ENCODE data around the gene CASP10.
A peak's percentile ranks its signal among the peaks of the same experiment; 100 is the strongest.
"Not testable (repeated sequence)": the region's sequence is repeated elsewhere in the genome, so short reads cannot be mapped to it uniquely, and the experiment has no call there.

Gene CASP10

DNA sequence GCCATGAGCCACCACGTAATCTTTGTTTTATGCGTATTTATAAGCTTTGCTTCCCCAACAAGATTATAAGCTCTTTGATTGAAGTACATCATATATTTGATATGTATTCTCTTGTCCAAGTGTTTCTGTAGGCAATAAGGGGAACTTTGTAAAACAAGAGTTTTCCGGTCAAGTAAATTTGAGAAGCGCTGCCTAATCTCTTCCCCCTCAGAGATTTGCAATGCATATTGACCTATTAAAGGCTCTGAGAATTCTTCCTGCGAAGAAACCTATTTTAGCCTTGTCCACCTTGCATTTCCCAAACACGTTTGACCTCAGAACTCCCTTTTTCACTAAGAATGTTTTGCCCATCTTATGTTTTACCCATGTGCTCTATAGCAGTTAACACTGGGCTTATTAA lies 26.9 kb upstream of the CASP10 start:
- DNase-seq = no peak

GRCh38 chr2:201156640-201157039 lies 26.3 kb upstream of the CASP10 start:
- DNase-seq = no peak

GRCh38 chr2:201157694-201158093 lies 25.2 kb upstream of the CASP10 start:
- DNase-seq = no peak

GRCh38 chr2:201158111-201158929 lies 24.6 kb upstream of the CASP10 start:
- DNase-seq = peak; percentile 91

- no peak for DNase-seq
Observed at GRCh38 chr2:201164166-201164565, 18.8 kb upstream of the CASP10 start.

GRCh38 chr2:201167546-201167945 lies 15.4 kb upstream of the CASP10 start:
- DNase-seq = no peak

GRCh38 chr2:201168496-201168895 lies 14.4 kb upstream of the CASP10 start:
- not testable (repeated sequence) for DNase-seq

GRCh38 chr2:201171259-201171814 lies 11.6 kb upstream of the CASP10 start:
- no peak for DNase-seq

- DNase-seq = no peak
Observed at GRCh38 chr2:201172279-201172678, 10.7 kb upstream of the CASP10 start.

GRCh38 chr2:201174687-201175086 lies 8.3 kb upstream of the CASP10 start:
- no peak for DNase-seq

GRCh38 chr2:201176081-201176481 lies 6.9 kb upstream of the CASP10 start:
- no peak for DNase-seq

GRCh38 chr2:201180010-201180409 lies 2.9 kb upstream of the CASP10 start:
- DNase-seq = no peak

DNA sequence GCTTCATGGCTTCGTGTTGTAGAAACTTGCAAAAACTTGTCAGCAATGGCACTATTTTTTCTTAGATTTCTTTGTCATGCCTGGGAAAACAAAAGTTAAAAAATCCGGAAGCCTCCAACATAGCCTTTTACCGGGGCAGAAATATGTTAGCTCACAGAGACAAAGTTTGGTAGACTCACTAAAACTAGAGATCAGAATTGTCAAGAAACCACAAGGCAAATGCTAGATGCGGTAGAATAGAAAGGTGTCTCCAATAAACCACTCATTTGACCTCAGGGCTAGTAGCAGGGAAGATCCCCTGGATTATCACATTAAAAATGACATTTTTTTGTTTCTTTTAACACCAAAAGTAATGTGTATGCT lies 405 bp downstream of the CASP10 start:
- no peak for DNase-seq

- DNase-seq = not testable (repeated sequence)
Observed at GRCh38 chr2:201183835-201184234, 894 bp downstream of the CASP10 start.

GRCh38 chr2:201184248-201184647 lies 1.3 kb downstream of the CASP10 start:
- DNase-seq = not testable (repeated sequence)

GRCh38 chr2:201185863-201186262 lies 2.9 kb downstream of the CASP10 start:
- no peak for DNase-seq

DNA sequence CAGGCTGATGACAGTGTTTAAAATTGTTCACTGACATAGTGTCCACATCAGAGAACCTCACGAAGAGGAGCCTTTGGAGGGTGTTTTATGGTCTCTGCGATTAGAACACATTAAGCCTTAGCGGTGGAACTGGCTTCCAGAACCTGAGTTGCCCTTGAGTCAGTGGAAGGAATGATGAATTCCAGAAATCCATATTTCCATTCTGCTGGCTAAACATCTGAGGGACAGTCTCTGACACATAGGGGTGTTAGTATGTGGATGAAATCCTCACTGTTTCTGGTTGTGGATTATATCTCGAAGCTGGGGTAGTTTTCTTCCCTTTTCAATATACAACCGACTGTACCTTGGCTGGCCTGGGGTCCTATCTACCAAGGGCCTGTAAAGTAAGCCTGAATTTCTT lies 4.0 kb downstream of the CASP10 start:
- DNase-seq = no peak

DNA sequence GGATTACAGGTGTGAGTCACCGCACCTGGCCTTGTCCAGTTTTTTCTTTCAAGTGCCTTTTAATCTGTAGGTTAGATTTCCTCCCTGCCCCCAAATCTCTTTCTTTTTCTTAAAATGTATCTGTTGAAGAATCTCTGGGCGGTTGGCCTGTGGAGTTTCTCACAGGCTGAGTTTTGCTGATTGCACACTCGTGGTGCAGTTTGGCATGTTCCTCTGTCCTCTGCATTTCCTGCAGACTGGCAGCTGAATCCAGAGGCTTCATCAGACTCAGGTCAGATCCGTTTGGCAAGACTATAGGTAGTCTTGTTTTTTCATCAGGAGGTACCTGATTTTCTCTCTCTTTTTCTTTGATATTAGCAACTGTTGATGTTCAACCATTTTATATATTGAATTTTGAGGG lies 5.5 kb downstream of the CASP10 start:
- no peak for DNase-seq

DNA sequence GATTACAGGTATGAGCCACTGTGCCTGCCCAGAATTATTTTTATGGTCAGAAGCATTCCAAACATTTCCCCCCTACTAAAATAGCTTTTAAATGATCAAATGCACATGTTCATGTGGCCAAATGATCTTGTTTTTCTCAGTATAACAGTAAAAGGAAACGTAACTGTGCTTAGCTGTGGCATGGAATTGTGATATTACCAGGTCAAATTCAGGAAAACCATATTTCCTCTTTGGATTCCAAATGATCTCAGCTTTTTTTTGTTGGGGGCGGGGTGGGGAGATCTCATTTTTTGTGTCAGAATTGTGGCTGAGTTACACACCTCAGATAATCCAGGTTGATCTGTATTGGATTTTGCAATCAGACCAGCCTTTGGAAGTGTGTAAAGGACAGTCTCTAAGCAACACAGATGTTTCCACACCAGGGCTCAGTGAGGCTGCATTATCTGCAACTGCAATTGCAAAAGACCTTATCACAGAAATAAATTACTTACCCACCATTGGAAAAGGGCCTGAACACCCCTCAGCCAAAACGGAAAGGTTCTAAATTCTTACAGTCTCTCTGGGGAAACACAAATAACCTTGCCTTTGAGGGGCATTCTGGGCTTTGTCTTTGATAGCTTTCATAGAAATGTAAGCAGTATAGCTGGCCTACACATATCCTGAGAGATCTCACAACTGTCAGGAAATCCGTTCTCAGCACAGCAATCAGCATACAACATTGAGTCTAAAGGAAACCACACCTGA lies 8.4 kb downstream of the CASP10 start:
- DNase-seq = no peak

- DNase-seq = no peak
Observed at GRCh38 chr2:201194097-201194496, 11.2 kb downstream of the CASP10 start.

GRCh38 chr2:201195331-201195730 lies 12.4 kb downstream of the CASP10 start:
- no peak for DNase-seq

DNA sequence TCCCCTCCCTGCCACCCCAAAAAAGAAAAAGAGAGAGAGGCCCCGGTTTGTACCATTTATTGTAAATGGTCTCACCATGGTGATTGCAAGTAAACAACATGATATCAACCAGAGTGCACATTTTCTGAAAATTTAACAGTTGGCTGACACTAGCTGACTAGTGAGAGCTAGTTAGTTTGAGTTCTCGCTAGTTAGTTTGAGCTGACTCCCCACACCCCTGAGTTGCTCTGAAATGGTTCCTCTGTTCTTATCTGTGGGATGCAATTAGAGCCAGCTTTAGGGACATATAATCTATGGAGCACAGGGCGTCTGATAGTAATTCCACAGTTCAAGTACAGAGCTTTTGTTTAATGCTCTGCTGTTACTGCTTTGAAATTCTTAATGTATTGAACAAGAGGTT lies 13.1 kb downstream of the CASP10 start:
- no peak for DNase-seq

DNA sequence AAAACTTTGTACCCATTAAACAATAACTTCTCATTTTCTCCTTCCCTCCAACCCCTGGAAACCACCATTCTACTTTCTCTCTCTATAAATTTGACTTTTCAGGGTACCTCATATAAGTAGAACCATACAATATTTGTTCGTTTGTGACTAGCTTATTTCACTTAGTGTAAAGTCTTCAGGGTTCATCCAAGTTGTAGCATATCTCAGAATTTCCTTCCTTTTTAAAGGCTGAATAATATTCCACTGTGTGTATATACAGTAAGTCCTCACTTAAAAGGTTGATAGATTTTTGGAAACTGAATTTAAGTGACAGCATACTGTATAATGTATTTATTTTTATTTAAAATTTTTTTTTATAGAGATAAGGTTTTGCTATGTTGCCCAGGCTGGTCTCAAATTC lies 13.9 kb downstream of the CASP10 start:
- DNase-seq = no peak

DNA sequence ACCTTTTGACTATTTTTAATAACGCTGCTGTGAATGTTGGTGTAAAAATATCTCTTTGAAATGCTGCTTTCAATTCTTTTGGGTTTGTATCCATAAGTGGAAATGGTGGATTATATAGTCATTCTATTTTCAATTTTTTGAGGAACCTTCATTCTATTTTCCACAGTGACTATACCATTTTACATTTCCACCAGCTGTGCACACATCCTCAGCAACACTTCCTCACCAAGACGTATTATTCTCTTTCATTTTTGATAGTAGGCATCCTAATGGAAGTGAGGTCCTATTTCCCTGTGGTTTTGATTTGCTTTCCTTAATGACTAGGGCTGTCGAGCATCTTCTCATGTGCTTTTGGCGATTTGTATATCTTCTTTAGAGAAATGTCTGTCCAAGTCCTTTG lies 14.8 kb downstream of the CASP10 start:
- no peak for DNase-seq

Data from midbrain (tissue), 1 donor.